ENCODE measurements around the gene DNAJC27.

GRCh38 chr2:24920809-24921441 lies 50.8 kb downstream of the DNAJC27 start:
- TF ChIP-seq CTCF (conservative IDR thresholded peaks at IDR 0.05) (peak; percentile 54; the same call in 1 of the 2 replicates), EZH2 (IDR thresholded peaks at IDR 0.05; ENCODE audit: low read depth) (no peak)
